GM19239 (cell line): ENCODE results near the gene ATG7.
A peak's percentile ranks its signal among the peaks of the same experiment; 100 is the strongest.
"Not testable (repeated sequence)": the region's sequence is repeated elsewhere in the genome, so short reads cannot be mapped to it uniquely, and the experiment has no call there.

Source experiments
- DNase-seq: peaks from one replicate; pipeline ENCODE4 v3.0.0; 2011; ENCODE audit warnings: low spot score; ENCODE audit not compliant: insufficient read length
- FAIRE-seq: peaks from 2 replicates; lab custom pipeline; 2011; peaks lifted over from hg19 to GRCh38; lab: Jason Lieb, UNC

Gene ATG7

DNA sequence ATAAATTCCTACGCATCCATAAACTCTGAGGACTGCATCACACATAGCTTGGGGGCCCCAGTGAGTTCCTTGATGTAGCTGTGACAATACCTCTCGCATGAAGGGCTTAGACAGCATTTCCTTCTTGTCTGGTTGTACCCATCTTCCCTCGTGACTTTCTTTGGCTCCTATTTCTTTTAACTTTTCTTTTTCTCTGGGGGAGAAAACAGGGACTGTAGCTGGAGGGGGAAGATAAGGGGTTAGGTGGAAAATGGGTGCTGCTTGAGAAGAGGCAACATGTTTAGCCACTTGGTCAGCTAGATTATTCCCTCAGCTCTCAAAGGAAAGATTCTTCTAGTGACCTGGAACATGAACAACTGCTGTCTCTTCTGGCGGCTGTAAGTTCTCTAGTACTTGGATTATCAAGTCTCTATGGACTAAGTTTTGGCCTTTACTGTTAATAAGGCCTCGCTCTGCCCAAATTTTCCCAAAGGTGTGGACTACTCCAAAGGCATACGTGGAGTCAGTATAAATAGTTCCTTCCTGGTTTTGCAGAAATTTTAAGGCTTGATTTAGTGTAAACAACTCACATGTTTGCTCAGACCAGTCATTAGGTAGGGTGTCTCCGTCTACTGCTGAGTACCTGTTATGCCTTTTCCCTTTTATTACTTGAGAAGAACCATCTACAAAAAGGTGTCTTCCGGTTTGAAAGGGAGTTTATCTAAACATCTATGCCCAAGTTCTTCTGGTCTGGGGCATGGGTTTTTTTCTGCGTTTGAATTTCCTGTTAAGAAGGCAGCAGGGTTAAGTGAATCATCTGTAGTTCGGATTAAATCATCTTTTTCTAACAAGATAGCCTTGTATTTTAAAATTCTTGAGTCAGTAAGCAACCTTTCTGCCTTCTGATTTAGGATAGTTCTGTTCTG lies 21.0 kb upstream of the ATG7 start:
- FAIRE-seq (no peak), DNase-seq (no peak)

DNA sequence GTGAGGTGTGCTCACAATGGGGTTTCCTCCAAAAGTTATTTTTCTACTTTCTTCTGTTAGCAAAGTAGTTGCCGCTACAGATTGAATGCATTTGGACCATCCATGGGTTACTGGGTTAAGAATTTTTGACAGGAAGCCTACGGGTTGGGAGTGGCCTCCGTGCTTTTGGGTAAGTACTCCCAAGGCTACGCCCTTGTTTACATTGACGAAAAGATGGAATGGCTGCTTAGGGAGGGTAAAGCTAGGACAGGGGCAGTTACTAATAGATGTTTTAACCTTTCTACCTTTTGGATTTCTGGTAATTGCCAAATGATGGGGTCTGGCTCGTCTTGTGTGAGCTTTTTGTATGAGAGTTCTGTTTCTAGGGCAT lies 20.4 kb upstream of the ATG7 start:
- DNase-seq, result no peak
- no peak for FAIRE-seq

DNA sequence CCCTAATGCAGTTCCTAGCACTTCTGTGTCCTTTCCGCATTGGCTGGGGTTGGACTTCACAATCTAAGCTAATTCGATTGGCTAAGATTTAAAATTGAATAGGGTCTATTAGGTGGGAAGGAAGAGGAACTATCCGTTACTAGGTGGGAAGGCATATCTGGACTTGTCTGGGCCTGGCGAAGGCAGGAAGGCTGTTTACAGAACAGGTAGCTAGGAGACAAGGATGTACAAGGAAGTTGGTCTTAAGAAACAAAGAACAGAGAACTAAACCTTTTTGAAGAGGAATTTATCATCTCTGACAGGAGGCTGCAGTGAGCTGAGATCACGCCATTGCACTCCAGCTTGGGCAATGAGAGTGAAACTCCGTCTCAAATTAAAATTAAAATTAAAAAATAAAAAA lies 17.3 kb upstream of the ATG7 start:
- DNase-seq, result no peak
- no peak for FAIRE-seq

DNA sequence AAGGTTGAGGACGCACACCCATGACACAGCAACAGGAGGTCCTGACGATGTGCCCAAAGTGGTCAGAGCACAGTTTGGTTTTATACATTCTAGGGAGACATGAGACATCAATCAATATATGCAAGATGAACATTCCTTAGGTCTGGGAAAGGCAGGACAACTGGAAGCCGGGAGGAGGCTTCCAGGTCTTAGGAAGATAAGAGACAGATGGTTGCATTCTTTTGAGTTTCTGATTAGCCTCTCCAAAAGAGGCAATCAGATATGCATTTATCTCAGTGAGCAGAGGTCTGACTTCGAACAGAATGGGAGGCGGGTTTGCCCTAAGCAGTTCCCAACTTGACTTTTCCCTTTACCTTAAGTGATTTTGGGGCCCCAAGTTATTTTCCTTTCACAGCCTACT lies 16.7 kb upstream of the ATG7 start:
- not testable (repeated sequence) for FAIRE-seq, DNase-seq

DNA sequence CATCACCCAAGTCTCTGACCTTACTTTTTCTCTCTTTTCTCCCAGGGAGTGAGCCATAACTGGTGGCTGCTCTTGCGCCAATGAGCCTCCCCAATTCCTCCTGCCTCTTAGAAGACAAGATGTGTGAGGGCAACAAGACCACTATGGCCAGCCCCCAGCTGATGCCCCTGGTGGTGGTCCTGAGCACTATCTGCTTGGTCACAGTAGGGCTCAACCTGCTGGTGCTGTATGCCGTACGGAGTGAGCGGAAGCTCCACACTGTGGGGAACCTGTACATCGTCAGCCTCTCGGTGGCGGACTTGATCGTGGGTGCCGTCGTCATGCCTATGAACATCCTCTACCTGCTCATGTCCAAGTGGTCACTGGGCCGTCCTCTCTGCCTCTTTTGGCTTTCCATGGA lies 13.2 kb upstream of the ATG7 start:
- FAIRE-seq (no peak), DNase-seq (no peak)

DNA sequence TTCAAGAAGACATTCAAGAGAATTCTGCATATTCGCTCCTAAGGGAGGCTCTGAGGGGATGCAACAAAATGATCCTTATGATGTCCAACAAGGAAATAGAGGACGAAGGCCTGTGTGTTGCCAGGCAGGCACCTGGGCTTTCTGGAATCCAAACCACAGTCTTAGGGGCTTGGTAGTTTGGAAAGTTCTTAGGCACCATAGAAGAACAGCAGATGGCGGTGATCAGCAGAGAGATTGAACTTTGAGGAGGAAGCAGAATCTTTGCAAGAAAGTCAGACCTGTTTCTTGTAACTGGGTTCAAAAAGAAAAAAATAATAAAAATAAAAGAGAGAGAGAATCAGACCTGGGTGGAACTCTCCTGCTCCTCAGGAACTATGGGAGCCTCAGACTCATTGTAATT lies 11.7 kb upstream of the ATG7 start:
- no peak for DNase-seq
- FAIRE-seq, result no peak

DNA sequence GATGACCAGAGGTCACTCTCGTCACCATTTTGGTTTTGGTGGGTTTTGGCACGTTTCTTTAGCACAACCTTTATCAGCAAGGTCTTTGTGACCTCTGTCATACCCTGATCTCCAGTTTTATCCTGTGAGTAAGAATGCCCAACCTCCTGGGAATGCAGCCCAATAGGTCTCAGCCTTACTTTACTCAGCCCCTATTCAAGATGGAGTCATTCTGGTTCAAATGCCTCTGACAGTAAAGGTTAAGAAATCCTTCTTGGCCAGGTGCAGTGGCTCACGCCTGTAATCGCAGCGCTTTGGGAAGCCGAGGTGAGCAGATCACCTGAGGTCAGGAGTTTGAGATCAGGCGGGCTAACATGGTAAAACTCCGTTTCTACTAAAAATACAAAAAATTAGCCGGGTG lies 3.2 kb upstream of the ATG7 start:
- FAIRE-seq, result no peak
- no peak for DNase-seq

DNA sequence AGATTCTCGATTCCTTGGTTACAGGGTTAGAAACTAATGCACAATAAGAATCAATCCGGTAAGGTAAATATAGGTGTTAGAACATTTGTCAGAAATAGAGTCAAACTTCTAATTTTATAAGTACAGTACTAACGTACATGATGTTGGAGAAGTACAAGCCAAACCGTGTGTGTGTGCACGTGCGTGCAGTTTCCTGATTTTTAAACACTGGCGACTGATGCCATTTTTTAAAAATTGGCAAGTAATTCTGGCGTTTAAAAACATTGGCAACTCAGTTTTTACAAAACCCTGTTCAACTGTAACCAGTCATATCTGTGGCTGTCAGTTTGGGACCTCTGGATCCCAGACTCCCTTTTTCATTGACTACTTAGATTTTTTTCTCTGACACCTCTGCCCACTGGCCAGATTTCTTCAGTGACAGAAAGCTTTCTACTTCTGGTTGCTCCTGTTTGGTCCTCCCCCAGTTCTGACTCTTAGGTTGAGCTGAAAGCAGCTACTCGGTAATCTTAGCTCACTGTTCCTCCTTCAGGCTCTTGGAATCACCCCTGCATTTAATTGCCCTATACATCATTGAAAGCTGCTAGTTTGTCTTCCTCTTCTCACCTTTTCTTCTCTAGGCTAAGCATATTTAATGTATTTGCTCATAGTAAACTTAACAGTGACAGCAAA lies 843 bp downstream of the ATG7 start:
- FAIRE-seq, result no peak
- no peak for DNase-seq

DNA sequence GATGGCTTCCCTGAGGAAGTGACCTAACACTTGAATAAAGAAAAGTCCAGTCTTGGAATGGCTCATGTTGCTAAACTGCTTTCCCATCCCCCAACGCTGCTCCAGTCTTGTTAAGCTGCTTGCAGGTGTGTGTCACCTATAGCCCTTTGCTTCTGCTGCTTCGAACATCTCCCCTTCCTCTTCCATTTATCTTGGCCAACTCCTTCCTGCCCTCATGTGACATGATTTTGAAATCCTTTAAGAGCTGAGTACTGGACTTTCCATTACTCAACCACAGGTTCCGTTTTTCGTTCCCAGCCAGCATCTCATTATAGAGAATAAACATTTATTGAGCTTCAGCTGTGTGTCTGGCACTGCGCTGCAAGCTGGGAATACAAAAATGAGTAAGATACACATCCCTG lies 1.7 kb downstream of the ATG7 start:
- DNase-seq (no peak), FAIRE-seq (no peak)

DNA sequence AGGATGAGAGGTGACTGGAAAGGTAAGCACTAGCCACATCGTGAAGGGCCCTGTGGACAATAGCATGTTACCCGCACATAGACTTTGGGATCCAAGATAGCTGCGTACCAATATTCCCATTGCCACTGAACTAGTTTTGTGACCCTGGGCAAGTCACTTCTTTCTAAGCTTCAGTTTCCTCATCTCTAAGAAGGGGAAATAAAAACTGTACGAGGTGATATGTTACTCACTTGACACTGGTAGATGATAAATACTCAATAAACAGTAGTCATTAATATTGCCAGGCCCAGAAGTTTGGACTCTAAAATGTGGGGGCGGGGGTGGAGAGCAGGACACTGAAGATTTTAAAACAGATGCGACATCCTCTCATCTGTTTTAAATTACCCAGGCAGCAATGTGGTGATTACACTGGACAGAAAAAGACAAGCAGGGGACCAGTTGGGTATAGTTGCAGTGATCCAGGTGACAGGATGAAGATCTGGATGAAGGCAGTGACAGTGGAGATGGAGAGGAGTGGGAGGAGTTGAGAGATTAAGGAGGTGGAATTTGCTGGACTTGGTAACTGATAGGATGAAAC lies 2.5 kb downstream of the ATG7 start:
- no peak for FAIRE-seq
- no peak for DNase-seq

DNA sequence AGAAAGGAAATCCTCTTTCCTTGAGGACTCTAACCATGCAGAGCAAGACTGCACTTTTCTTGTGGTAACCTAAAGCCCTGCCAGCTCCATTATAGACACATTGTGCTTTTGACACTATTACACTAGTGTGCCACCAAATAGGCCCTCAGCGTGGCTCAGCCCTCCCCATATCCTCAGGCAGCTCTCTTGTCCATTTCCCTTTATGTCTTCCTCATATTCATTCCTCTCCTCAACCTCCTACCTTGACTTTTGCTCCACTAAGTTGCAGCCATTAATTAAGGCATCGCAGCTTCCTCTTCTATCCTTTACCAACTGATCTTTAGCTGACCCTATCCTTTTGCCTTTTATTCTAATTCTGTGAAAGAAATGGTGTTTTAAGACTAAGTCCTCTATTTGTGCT lies 3.7 kb downstream of the ATG7 start:
- FAIRE-seq, result no peak
- no peak for DNase-seq

DNA sequence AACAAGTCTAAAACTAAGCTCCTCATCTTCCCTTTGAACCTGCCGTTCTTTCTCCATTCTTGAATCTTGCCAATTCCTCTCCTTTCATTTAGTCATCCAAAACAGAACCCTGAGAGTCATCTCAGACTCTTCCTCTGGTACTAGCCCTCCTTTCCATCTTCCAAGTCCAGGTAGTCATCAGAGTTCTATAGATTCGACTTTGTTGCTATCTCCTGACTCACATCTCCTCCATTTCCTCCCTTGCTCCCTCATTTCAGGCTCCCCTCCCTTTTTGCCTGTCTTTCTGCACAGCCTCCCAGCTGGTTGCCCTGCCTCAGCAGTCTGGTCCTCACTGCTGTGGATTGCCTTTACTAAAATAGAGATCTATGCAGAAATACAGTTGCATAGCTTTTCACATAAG lies 4.7 kb downstream of the ATG7 start:
- FAIRE-seq (no peak), DNase-seq (no peak)

DNA sequence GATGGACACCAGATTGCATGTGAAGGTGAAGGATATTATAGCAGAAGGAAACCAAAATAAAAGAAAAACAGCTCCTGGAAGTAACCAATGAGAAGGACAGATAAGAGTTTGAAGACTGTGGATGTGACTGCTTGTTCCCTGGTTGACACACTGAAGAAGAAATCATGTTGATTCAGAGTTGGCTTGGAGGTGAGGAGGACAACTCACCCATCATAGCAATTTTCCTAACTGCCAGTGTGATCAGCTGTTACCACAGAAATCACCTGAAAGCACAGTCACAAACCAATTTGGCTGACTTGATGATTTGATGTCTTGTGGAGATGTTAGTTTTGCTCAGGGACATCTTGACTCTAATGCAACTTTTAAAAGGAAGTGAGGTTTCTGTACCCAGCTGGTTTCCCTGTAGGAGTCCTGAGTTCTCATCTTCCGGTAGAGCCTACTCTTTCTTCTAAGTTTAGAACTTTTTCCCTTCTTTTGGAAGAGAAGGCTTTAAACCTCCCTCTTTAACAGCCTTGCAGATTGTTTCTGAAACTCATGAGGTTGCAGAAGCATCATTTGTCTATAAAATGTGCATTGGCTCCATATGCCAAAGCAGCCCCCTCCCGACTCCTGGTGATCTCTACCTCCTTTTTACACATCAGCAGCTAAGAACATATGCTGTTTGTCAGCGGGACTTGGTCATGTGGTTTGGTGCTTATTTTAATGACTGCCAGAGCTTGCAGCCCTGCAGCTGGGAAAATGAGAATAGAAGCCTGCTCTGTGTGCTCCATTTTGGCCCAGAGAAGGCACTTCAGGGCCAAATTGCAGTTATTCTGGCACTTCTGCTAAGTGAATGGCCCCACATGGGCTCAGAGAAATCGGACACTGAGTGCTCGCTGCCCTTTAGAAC lies 10.3 kb downstream of the ATG7 start:
- DNase-seq (no peak), FAIRE-seq (no peak)

DNA sequence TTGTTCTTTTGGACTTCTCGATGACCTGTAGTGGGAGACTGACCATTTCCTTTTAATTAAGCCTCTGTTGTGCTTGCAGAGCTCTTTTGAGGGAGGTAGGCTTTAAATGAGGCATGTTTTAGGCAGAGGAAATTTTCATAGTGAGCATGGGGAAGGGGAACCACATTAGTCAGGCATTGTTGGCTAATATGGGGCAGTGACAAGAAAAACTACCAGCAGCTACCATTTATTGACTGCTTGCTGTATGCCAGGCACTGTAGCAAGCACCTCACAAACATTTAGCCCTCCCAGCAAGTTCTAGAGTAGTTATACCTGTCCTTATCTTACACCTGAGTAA lies 10.9 kb downstream of the ATG7 start:
- DNase-seq (no peak), FAIRE-seq (no peak)

DNA sequence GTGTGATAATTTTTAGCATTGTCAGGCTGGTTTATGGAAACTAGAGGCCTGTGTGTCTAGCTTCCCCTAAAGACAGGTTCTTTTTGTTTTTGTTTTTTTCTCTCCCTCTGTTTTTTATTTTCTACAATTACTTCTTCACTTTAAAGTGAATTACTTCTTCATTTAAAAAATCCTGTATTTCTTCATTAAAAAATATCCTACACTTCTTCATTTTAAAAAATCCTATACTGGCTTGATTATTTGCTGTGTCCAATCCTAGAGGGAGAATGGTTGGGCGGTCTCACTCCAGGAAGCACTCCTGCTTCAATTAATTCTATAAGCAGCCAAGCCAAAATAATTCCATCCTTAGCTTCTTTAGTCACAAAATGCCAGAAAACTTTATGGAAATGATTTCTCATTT lies 11.8 kb downstream of the ATG7 start:
- DNase-seq, result no peak
- no peak for FAIRE-seq

DNA sequence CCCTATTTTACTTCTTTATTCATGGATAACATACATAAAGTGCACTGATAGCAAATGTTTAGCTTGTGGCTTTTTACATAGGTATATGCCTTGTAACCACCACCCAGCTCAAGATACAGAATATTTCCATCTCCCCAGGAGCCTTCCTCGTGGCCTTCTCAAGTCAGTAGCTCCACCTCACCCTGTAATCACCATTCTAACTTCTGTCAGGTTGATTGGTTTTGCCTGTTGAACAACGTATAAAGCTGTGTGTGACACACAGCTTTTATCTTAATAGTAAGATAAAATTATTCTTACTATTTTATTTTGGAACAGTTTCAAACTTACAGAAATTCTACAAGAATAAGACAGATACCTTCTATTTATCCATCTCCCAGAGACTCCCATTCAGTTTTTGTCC lies 13.3 kb downstream of the ATG7 start:
- no peak for DNase-seq
- FAIRE-seq, result no peak

DNA sequence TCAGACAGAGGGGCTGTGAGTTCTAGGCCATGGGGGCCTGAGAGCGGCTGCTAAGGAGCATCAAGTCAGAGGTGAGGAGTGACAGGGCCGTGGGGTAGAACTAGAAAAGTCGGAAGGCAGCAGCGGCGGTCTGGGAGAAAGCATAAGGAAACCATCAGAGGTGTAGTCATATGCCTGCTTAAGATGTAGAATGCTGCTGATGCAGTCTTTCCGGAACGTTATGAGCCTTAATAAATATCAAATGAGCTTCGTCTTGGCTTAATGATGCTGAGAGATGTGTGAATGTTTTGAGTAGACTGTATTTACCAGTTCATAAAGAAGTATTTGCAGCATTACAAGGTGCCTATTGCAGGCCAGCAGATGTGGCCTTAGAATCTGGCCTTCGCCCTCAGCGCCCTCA lies 15.2 kb downstream of the ATG7 start:
- DNase-seq (no peak), FAIRE-seq (no peak)

DNA sequence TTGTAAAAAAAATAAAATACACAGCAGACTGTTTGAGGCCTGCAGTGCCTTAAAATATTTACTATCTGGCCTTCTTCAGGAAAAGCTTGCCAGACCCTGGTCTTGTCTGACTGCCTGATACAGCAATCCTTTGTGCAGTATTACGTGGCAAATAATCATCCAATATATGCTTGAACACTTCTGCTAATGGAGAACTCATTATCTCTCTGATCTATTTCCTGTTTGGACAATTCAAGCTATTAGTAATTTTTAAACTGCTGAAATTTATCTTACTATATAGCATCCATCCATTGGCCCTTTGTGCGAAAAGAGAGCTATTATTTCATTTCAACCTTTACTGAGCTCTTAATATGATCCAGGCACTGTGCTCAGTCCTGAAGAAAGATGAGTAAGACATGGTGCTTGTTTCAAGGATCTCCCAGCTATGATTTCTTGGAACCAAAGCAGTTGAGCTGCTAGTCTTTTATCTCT lies 15.9 kb downstream of the ATG7 start:
- DNase-seq (no peak), FAIRE-seq (no peak)

DNA sequence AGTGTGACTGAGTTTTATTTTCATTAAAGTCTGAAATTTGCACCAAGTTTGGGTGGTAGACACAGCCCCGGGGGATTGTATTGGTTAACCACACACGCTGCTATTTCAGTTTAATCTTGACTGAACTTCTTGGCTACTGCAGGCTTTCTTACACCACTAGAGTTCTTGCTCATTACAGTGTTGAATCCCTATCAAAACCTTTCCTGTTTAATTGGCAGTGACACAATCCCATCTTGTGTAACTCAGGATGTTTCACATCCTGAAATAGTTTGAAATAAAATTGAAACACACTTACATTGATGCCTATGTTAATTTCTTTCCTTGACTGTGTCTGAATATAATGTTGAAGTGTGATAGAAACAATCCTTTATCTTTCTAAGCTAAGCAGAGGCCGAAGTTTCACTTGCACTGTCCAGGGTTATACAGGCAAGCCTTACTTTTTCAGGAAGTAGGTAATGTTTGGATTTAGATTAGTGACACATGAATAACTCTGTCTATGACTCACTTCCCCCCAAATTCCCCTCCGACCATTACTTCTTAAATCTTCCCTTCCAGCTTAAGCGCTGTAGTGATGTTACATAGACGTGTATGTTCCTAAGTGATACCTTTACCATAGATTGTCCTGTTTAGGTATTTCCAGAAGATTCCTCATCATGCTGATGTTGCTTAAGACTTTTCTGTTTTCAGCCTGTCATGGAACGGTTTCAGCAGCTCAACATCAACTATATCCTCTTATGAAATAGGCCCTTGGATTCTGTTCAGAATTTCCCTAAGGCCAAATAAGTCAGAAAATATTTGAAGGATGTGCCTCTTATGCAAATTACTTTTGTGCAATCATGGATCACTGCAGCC lies 16.8 kb downstream of the ATG7 start:
- DNase-seq, result no peak
- FAIRE-seq, result peak; percentile 64

DNA sequence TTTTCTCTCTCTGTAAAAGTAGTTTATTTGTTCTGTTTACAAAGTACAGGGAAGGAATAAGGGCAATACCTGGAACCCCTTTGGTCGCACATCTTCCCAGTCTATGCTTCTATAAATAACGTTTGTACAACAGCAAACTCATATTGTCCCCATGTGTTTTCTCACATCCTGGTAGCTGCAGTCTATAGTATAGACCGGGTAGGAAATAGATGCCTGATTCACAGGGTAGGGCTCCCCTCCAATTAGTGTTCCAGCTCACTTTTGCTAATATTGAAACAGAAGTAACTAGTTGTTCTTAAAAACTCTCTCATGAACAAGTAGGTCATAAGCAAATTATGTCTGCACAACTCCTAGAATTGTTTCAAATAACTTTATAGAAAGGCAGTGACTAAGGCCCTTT lies 17.7 kb downstream of the ATG7 start:
- no peak for FAIRE-seq
- DNase-seq, result no peak
